Sigmoid colon (tissue), 4 donors: ENCODE data around the gene MRPL20.

Source experiments
- CTCF ChIP-seq, 4 experiments: fragments of 450-650 bp in 3 of 4; fragments of 200-600 bp in 1 of 4; IDR thresholded peaks; one replicate each; pipeline ENCODE4 v1.5.1; 2016 to 2019; ENCODE audit warnings: antibody characterized with exemption in 4 of 4, mild to moderate bottlenecking in 3 of 4, moderate library complexity in 2 of 4
- EP300 ChIP-seq, 4 donors: sonication (generic); formaldehyde crosslinking; IDR thresholded peaks; one replicate each; pipeline ENCODE4 v1.6.1; 2017; ENCODE audit warnings: antibody characterized with exemption in 4 of 4
- POLR2A ChIP-seq, 2 donors: fragments of 450-650 bp; IDR thresholded peaks; one replicate each; pipeline ENCODE4 v1.6.1; 2016; ENCODE audit warnings: antibody characterized with exemption in 2 of 2, mild to moderate bottlenecking in 2 of 2, moderate library complexity in 2 of 2
- POLR2AphosphoS5 ChIP-seq, 4 donors: sonication (generic); formaldehyde crosslinking; IDR thresholded peaks; one replicate each; pipeline ENCODE4 v1.6.1; 2017; ENCODE audit warnings: antibody characterized with exemption in 4 of 4

- TF ChIP-seq CTCF (IDR thresholded peaks at IDR 0.05) (no peak), POLR2AphosphoS5 (IDR thresholded peaks at IDR 0.05) (no peak), POLR2A (IDR thresholded peaks at IDR 0.05) (no peak), EP300 (IDR thresholded peaks at IDR 0.05) (no peak)
These were observed 8.4 kb downstream of the MRPL20 start for GRCh38 chr1:1398677-1399186.
